GM18951 (cell line): ENCODE results near the gene PSEN1.

Experiments used
- POLR2A ChIP-seq: IDR thresholded peaks from 4 replicates; pipeline ENCODE4 v1.6.1; 2011; ENCODE audit warnings: mild to moderate bottlenecking; ENCODE audit not compliant: insufficient read length, insufficient read depth; ENCODE audit errors: extremely low read depth
- in situ Hi-C: fragments of 300-500 bp; cut with MboI; formaldehyde crosslinking; loops from one replicate; pipeline ENCODE4 v1.12.0; 2022; ENCODE audit warnings: low sequenced_read_pairs, mixed read lengths, inconsistent platforms; ENCODE audit not compliant: unreplicated experiment

The PSEN1 gene

GRCh38 chr14:73241481-73242165, 105.3 kb downstream of the PSEN1 start:
- in situ Hi-C loops: no loop called here
- TF ChIP-seq POLR2A: no peak

- TF ChIP-seq POLR2A: no peak
- in situ Hi-C loops: no loop called here
Observed at GRCh38 chr14:73242357-73242901, 106.1 kb downstream of the PSEN1 start.

- in situ Hi-C loops: no loop called here
- no peak for TF ChIP-seq POLR2A
Observed at GRCh38 chr14:73243341-73243740, 107.0 kb downstream of the PSEN1 start.

GRCh38 chr14:73243748-73244147, 107.4 kb downstream of the PSEN1 start:
- in situ Hi-C loops: no loop called here
- TF ChIP-seq POLR2A: no peak

- TF ChIP-seq POLR2A: no peak
- in situ Hi-C loops: no loop called here
Observed at GRCh38 chr14:73244541-73245290, 108.4 kb downstream of the PSEN1 start.

- in situ Hi-C loops: no loop called here
- TF ChIP-seq POLR2A: peak; percentile 62
Observed at GRCh38 chr14:73245480-73246325, 109.4 kb downstream of the PSEN1 start.

- no peak for TF ChIP-seq POLR2A
- in situ Hi-C loops: no loop called here
Observed at GRCh38 chr14:73246387-73247150, 110.3 kb downstream of the PSEN1 start.

GRCh38 chr14:73248108-73248868, 112.0 kb downstream of the PSEN1 start:
- no peak for TF ChIP-seq POLR2A
- in situ Hi-C loops: no loop called here

- in situ Hi-C loops: no loop called here
- TF ChIP-seq POLR2A: no peak
Observed at GRCh38 chr14:73249108-73249507, 112.8 kb downstream of the PSEN1 start.

GRCh38 chr14:73249564-73250316, 113.4 kb downstream of the PSEN1 start:
- in situ Hi-C loops: no loop called here
- TF ChIP-seq POLR2A: no peak

GRCh38 chr14:73250317-73250713, 114.0 kb downstream of the PSEN1 start:
- no peak for TF ChIP-seq POLR2A
- in situ Hi-C loops: no loop called here
